NCI-H1417 treated with DMSO at 0.1 percent for 48 hours (cell line): ENCODE measurements around the gene BTRC.
A peak's percentile ranks its signal among the peaks of the same experiment; 100 is the strongest.

Experiments used
- DNase-seq: peaks from one replicate; lab custom pipeline; 2025; lab: John Stamatoyannopoulos, UW

BTRC gene

DNA sequence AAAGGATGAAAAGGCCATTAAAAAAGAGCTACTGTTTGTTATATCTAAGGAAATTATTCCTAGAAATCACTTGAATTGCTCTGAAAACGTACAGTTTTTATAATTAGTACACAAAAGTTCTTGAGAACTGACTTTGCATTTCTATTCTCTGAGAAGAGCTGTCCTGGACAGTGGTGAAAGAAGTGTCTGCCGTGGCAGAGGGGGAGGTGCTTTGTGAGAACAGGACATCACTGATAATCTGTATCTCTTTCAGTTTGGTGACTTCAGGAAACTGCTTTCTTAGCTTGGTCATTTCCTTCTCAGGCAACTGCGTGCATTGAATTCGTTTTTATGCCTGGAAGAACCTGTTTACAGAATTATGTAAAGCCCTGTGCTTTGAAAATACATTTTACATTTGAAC, 182.0 kb downstream of the BTRC start:
- no peak for DNase-seq

DNA sequence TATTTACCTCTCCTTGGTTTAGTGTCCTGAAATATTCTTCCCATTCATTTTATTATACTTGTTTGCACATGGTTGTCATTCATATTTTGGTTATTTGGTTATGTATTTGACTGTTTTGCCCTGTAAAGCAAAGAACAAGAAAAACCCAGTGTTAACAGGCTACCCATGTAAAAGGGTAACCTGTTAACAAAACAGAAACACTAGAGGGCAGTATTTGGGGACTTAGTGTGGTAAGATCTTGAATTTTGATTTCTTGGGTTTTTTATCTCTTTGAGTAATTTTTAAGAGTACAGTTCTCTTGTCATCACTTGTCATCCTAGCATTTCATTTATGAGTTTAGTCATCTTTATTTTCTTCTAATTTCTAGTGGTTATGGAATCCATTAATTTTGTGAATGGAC, 182.8 kb downstream of the BTRC start:
- no peak for DNase-seq

DNA sequence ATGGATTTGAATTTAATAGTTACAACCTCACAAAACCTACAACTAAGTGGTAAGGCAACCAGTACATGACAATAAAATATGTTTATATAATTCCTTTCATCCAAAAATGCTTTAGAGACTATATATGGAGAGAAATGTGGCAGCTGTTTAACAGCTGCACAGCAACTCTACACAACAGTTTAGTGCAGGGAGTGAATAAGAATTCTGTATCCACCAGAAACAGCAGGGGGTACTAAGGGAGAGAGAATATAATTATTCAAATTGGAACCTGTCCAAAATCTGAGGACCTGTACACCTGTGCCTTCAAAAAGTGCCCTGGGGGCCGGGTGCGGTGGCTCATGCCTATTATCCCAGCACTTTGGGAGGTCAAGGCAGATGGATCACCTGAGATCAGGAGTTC, 184.5 kb downstream of the BTRC start:
- peak; percentile 85 for DNase-seq

DNA sequence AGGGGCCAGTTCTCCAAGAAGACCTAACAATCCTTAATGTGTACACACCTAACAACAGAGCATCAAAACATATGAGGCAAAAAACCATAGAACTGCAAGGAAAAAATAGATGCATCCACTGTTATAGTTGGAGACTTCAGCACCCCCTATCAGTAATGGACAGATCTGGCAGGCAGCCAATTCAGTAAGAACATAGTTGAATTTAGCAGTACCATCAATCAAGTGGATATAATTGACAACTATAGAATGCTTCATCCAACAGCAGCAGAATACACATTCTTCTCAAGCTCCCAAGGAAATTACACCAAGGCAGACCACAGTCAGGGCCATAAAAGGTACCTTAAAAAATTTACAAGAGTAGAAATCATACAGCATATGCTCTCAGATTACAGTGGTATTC, 191.9 kb downstream of the BTRC start:
- DNase-seq: peak; percentile 2

DNA sequence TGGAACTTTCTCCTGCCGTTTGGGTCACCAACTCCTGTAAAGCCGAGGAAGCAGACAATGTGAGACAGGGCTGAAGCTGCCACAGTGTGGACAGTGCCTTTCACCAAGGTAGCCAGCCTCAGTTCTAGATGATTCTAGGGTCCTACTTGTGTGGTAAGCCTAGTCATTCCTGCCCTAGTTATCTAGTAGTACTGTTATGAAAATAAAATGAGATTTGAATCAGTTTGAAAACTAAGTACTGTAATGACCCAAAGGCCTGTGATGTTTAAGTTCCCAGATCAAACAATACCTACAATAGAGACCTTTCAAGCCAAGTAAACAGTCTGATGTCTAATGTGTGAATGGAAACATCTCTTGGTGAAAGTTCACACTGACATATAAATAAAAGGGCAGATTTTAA, 197.0 kb downstream of the BTRC start:
- no peak for DNase-seq

DNA sequence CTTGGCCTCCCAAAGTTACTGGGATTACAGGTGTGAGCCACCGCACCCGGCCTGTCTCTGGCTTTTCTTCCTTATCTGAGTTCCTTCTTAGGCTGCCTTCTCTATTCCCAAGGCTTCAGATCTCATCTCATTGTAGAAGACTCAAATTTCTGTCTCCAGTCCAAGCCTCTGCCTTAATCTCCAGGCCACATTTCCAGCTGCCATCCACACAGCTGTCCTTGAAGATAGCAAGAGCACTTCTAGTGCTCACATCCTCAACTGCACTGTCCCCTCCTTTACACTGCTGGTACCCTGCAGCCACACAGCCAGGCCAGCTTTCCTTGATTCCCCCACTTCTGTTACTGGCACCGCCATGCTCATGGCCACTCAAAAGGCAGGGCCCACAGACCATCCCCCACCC, 198.5 kb downstream of the BTRC start:
- no peak for DNase-seq

DNA sequence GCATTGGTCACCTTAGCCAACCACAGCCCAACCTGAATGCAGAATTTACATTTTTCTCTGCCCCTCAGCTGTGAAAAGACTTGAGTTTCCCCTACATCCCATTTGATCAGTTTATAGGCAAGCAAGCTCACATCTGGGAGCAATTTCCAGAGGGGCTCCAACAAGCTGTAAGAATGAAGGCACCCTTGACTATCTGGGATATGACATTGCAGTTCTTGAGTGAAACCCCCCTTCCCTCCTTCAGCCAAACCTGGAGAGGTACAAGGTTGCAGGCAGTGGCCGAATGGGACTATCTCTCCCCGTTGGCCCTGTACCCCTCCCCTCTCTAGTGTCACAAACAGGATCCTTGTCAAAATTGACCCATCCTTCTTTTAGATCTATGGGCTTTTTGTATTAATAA, 203.6 kb downstream of the BTRC start:
- DNase-seq: no peak

DNA sequence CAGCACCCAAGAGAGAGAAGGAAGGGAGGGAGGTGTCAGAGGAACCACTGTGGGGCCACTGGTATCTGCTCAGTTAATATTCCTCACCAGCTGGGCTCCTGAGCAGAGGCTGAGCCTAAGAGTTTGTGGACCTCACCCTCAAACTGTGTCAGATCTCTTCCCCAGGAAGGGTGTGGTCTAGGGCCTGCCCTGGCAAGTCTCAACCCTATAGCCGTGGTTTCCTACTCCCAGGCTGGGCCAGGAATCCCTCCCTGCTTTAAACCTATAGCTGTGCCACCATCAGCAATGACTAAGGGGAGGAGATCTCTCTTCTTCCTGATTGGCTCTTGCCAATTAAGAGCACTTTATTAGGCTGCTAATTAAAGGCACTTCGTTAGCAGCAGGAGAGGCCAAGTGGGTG, 204.2 kb downstream of the BTRC start:
- no peak for DNase-seq

DNA sequence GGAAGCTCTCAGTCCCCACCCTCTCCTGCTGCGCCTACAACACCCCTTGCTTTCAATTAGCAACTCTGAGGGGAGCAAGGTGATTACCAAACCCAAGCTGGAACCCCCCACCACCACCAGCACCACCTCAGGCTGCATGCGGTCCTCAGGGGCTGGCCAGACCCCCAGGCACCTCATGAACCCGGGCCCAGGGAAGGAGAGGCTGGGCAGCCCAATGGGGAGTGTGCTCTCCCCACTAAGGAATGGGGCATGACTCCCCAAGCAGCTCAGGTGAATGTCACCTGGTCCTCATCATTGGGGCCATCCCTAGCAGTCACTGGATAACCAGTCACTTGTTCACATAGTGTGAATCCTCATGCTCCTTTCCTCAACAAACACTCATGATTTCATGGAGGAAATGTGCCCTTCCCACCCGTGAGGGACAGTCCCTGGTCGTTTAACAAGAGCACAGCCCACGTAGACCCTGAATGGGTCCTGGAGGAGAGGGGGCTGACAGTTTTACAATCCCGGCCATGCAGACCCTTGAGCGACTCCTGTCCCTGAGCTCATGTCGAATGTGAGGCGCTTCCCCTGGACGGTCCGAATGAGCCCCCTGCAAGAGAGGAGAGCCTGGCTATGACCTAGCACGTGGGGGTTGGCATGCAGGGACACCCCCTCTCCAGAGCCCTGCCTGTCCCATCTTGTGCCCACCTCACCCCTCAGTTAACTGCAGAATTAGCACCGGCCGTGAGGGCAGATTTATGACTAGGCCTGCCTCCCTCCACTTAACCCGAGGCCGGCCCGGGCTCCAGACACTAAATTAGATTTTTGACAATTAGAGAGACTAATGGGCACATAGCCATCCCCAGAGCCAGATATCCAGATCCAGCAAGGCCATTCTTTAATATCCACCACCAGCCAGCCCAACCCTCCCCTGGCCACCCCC, 205.0 kb downstream of the BTRC start:
- DNase-seq: no peak

DNA sequence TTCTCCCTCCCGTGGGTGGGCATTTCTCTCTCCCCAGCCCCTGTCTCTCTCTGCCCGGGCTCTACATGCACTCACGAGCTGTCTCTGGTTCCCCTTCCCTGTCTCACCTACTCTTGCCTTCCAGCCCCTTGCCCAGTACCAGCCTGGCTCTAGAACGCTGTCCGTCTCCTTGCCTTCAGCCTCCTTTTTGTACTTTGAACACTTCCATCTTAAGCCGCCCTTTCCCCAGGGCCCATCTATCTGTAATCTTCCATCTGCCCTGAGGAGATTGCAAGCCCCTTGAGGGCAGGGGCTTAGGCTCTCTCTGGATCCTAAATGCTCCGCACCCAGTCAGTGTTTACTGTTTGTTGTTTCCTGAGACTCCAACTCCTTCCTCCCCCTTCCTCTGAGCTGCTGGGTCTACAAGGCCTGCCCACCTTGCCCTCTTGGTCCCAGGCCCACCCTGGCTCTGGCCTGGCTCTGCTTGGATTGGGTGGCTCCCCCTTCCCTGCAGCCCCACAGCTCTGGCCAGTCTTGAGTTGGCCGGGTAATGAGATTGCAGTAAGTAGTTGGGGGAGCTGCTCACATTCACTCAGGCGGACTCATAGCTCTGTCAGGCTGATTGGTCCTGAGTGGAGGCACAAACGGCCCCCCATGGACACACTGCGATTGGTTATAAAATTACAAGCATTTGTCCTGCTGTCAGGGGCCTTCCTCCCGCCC, 205.8 kb downstream of the BTRC start:
- no peak for DNase-seq

DNA sequence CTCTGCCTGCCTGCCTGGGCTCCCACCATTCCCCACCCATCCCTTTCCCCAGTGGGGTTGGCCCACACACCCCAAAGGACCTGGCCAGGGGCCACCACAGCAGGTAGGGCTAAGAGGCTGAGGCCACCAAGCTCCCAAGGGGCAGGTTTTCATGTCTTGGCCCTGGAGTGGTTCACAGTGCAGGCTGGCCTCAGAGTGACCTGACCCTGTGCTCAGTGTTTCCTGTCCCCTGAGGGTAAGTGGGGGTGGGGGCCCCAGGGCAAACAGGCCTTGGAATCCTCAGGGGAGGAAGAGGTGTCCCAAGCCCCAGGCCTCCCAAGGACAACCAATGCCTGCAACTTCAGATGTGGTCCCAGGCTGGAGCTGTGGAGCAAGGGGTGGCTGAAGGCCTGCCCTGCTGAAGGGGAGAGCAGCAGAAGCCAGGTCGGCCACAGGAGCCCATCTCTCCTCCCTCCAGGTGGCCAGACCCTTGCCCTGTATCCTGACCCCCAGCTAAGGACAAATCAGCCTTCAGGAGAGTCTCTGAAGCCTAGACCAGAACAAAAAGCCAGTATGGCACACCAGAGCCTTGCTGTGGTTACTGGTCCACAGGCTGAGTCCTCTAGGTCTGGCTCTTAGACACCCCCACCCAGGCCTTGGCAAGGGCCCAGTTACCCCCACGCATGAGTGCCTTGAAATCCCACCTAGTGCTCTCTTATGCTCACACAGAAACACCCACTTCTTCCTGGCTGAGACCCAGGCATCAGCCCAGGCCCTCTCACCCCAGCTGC, 206.5 kb downstream of the BTRC start:
- no peak for DNase-seq

DNA sequence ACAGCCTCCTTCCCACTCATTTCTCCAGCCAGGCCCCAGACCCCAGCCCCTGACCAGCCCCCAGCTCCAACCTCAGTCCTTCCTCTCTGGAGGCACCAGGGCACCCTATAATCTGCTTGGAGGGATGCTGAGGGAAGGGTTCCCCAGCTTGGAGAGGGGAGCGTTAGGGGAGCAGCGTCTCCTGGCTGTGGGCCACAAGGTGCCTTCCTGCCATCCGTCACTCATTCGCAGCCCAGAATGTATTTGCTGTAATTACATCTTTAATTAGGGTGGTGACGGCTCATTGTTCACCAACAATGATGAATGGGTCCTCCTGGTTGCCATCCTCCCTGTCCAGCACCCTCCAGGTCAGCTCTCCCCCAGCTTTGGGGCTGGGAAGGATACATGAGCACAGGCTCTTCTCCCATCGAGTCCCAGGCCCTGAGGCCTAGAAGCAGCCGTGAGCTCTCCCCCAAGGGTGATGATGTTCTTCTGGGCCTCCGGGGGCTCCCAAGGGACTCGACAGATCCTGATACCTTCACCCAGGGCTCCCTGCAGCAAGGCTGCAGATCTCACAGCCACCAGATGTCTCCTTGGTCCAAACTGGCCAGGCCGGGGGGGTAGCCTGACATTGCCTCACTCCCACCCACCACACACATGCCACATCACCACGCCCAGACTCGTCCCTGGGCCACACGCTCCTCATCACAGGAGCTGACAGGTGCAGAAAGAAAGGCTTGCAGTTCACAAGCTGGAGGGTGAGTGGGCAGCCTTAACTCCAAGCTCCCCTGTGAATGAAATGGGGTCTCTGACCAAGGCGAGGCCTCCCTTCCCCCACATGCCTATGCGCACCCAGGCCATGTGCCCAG, 207.3 kb downstream of the BTRC start:
- no peak for DNase-seq

DNA sequence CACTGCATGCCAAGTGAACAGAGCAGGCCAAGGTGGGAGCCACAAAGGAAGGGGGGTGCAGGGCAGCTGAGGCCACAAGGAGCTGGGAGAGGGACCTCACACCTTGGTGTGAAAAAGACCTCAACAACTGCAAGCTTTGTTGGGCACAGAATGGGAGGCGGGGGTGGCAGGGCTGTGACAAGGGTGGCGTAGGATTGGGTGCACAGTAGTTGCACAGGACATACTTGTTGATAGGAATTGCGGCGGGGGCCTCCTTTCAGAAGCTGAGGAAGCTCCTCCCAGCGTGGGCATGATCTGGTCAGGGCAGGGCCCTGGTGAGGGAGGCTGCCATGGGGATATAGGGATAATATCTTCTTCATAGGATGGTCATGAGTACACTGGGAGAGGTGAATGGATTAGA, 208.3 kb downstream of the BTRC start:
- DNase-seq: no peak

DNA sequence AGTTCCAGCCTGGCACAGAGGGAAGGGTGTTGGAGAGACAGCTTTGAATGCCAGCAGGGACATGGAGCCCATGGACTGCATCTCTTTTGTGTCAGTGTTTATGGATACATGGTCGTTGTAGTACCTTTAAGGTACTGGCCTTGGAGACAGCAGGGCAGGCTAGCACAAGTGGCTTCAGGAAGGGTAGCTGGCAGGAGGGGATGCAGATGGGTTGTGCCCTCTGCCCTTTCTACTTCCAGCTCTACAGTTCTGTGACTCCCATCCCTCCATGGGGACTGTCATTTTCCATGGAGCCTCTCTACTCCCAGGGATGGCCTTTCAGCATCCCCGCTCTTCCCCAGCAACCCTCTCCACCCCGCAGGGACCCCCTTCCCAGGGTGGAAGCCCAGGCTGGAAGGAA, 209.0 kb downstream of the BTRC start:
- no peak for DNase-seq

DNA sequence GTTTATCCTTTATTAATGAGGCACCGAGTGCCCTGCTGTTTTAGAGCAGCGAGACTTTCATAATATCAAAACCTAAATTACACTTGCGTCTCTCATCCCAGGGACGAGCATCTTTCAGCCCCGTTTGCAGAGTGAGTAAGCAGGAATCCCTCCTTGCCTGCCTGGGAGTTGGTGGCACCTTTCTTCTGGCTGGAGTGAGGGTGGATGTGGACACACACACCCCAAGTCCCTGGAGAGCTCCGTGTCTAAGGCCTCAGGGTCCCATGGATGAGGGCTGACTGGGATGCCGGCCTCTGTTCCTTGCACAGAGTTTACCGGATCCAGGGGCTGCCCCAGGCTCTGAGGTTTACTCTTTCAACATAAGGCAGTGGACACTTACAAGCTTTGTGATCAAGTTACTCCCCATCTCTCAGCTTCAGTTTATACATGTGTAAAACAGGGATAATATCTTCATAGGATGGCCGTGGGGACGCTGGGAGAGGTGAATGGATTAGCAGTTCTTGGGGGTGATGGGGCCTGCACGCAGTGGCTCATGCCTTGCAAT, 209.6 kb downstream of the BTRC start:
- no peak for DNase-seq

DNA sequence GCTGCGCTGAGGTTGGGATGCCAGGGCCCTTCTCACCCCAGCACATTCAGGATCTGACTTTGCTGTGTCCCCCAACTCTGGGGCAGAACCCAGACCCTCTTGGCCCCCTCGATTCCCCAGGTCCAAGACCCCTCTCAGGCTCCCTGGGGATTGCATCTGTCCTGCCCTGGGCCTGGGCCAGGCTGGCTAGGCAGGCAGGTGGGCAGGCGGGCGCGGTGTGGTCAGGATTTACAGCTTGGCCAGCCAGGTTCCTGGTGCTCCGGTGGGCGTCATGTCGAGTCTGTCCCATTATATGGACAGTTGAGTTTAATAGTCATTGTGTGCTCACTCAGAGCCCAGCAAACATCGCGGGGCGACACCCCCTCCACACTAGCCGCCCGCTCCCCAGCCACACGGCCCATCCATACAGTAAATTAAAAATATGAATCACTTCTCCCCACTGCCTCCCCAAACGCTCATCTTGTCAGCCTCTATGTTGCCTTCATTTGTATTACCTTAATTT, 210.6 kb downstream of the BTRC start:
- DNase-seq: no peak

DNA sequence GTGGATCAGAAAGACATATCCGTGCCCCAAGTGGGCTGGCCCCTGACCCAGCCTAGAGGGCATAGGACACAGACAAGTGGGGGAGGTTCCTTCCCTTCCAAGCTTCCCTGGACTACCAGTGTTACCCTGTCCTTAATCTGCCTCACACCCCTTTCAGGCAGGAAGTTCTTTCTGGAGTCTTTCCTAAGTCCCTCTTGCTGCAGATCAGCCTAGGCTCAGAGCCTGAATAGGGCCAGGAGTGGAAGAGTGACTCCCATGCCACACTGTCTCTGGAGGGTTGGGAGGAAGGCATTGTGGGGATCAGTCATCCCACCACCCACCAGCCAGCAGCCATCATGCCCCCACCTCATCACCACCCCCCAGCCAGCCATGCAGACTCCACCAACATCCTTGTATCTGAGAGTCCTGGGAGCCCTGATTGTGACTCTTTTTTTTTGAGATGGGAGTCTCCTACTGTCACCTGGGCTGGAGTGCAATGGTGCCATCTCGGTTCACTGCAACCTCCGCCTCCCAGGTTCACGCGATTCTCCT, 211.5 kb downstream of the BTRC start:
- no peak for DNase-seq

DNA sequence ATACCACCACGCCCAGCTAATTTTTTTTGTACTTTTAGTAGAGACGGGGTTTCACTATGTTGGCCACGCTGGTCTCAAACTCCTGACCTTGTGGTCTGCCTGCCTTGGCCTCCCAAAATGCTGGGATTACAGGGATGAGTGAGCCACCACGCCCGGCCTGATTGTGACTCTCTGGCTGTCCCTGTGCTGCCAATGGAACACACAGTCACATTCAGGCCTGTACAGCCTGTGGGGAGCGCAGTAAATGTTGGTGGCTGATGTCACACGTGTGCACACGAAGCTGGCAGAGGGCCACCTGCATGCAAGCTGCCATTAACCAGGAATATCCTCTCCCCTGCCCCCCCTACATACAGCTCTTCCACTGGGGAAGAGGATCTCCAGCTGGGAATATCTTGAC, 212.0 kb downstream of the BTRC start:
- no peak for DNase-seq

DNA sequence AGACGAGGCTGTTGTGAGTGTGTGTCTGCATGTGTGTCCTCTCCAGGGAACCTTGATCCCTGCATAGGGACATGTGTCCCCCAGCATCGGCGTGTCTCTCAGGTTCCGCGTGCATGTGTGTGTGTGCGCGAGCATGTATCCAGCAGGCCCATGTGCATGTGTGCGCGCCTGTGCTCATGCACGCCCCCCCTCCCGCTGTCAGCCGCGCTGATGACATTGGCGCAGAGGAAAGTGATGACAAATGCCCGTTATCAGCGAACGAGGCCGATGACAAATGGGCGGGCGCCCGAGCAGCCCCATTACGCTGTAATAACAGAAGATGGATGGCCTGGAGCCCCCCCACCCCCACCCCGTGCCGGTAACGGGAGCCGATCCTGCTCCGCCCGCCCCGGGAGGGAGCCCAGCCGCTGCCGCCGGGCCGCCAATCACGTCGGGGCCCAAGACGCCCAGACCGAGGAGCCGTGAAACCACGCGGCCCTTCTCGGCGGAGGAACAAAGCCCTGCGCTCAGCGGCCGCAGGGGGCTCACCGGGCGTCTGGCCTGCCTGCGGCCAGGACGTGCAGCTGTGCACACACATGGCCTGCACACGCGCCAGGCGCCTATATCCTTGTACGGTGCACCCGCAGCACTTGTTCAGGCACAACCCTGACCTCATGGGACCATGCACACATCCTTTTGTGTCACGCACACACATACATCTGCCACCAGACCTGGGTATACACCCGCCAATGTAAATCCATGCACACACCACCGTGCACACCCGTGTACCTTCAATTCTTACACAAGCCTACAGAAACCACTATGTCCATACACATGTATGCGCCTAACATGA, 212.6 kb downstream of the BTRC start:
- no peak for DNase-seq
